Measurements from ENCODE around the gene CDKL5.

- no peak for TF ChIP-seq CTCF (IDR thresholded peaks at IDR 0.05)
- TF ChIP-seq POLR2A (IDR thresholded peaks at IDR 0.05): no peak
Measured at GRCh38 chrX:18545771-18546170, 120.4 kb downstream of the CDKL5 start.
